Activated CD4-positive, alpha-beta memory T cell treated with anti-CD3 and anti-CD28 coated beads, Interleukin-2, amount 10 ng/mL, durations not matched to agents 7 days and 5 days (primary cell): ENCODE data around the gene MAP3K21. TPM values are rescaled to one million over a fixed set of nuclear protein-coding genes. Genes with fewer than 3 reads are reported as not detected.

ENCODE experiments used
- CTCF ChIA-PET: fragments of 350-600 bp; sonication (Branson Sonifier 250); formaldehyde crosslinking; loops from one replicate; lab custom pipeline; 2021; ENCODE audit warnings: antibody characterized with exemption, inconsistent platforms; lab: Charles Lee
- POLR2A ChIA-PET: fragments of 350-600 bp; sonication (Branson Sonifier 250); formaldehyde crosslinking; loops from one replicate; lab custom pipeline; 2021; ENCODE audit warnings: antibody characterized with exemption; lab: Charles Lee
- DNase-seq: peaks from one replicate; pipeline ENCODE4 v3.0.0-alpha.2; 2020
- H3K27ac Mint-ChIP-seq: one replicate; pipeline ENCODE4 v1.8.0; 2021; ENCODE audit warnings: mild to moderate bottlenecking, mixed read lengths
- H3K27me3 Mint-ChIP-seq: one replicate; pipeline ENCODE4 v1.8.0; 2021; ENCODE audit warnings: mixed read lengths
- H3K36me3 Mint-ChIP-seq: one replicate; pipeline ENCODE4 v1.8.0; 2021; ENCODE audit warnings: low read depth, mixed read lengths
- H3K4me1 Mint-ChIP-seq: one replicate; pipeline ENCODE4 v1.8.0; 2021; ENCODE audit warnings: mixed read lengths
- H3K4me3 Mint-ChIP-seq: one replicate; pipeline ENCODE4 v1.8.0; 2021; ENCODE audit warnings: mild to moderate bottlenecking, mixed read lengths
- H3K9me3 Mint-ChIP-seq: one replicate; pipeline ENCODE4 v1.8.0; 2021; ENCODE audit warnings: mixed read lengths
- total RNA-seq, 2 experiments: library from RNA; stranded (reverse); gene quantifications; one replicate each; pipeline ENCODE4 v1.2.3, GENCODE V29; 2021

Gene MAP3K21
- total RNA-seq, 2 experiments from 2014 or later = 4.4 to 4.6 TPM

- DNase-seq = no peak
- CTCF ChIA-PET = interaction anchor here (1.0 to 1.3 kb wide), 2 partner anchors 11 to 34 kb away, joined by 5 read pairs; no protein-coding TSS in a partner anchor
Measured at GRCh38 chr1:233406339-233406960, 78.9 kb downstream of the MAP3K21 start.

DNA sequence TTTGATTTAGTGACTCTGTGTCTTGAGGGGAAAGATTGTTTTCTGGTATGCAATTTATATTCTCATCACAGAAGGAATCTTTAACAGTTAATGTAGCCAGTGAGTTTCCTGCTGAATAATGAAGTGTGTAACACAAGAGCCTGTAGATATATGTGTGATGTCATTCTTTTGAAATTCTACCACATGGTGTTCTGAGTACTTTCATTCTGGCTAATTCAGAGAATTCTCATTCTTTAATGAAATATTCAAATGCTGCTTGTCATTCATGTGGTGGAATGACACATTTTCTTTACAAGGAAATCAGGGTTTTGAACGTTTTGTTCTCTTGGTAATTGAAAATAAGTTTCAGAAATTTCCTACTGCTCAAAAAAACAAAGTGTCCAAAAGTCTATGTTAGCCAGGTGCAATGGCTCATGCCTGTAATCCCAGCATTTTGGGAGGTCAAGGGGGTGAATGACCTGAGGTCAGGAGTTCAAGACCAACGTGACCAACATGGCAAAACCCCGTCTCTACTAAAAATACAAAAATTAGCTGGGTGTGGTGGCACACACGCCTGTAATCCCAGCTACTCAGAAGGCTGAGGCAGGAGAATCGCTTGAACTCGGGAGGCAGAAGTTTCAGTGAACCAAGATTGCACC is 79.6 kb downstream of the MAP3K21 start:
- Mint-ChIP-seq H3K4me1 (peaks cover 43% of the 10 kb centered on the region), H3K36me3 (peaks cover 28% of the 10 kb centered on the region), H3K27ac (peak overlapping the region; percentile 74), H3K27me3 (peaks cover 9% of the 10 kb centered on the region), H3K4me3 (no peak overlapping the region), H3K9me3 (peaks cover 19% of the 10 kb centered on the region)
- ChIA-PET CTCF (interaction anchor here (1.3 kb wide), 1 partner anchor 34 kb away, joined by 5 read pairs; no protein-coding TSS in a partner anchor), POLR2A (interaction anchor here (1.1 to 1.2 kb wide), 2 partner anchors 51 to 79 kb away, joined by 3 to 4 read pairs; partner anchors contain the start of gene MAP3K21)
- DNase-seq = no peak

More at GRCh38 chr1:233406339-233406960, 78.9 kb downstream of the MAP3K21 start:
- peaks cover 45% of the 10 kb centered on the region for H3K4me1 Mint-ChIP-seq
- peaks cover 19% of the 10 kb centered on the region for H3K9me3 Mint-ChIP-seq
- H3K27me3 Mint-ChIP-seq = peaks cover 9% of the 10 kb centered on the region
- H3K36me3 Mint-ChIP-seq = peaks cover 28% of the 10 kb centered on the region
- no peak overlapping the region for H3K4me3 Mint-ChIP-seq
- POLR2A ChIA-PET = interaction anchor here (1.1 to 1.2 kb wide), 2 partner anchors 50 to 78 kb away, joined by 3 to 4 read pairs; partner anchors contain the start of gene MAP3K21
- peak overlapping the region; percentile 74 for H3K27ac Mint-ChIP-seq

DNA sequence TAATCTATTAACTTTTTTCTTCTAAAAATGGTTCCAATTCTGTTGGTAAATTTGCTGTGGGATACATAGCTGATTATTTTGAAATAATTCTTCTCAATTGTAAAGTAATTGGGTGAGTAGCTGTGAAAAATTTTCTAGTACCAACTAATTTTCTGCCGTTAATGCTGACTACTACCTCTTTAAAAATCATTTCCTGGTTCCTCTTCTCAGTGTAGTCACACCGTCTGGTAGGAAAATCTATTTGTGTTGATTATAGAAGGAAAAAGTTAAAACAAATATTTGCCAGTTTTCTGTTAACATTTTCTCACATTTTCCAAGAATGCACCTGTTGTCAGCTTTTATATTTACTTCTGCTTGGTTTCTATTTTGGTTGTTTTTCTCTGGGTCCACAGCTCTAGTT is 82.0 kb downstream of the MAP3K21 start:
- no peak for DNase-seq
- H3K4me1 Mint-ChIP-seq = peaks cover 43% of the 10 kb centered on the region
- ChIA-PET CTCF (no interaction called here), POLR2A (no interaction called here)
- H3K9me3 Mint-ChIP-seq = peaks cover 16% of the 10 kb centered on the region
- no peak overlapping the region for H3K4me3 Mint-ChIP-seq
- H3K36me3 Mint-ChIP-seq = peaks cover 20% of the 10 kb centered on the region
- H3K27me3 Mint-ChIP-seq = peaks cover 3% of the 10 kb centered on the region
- H3K27ac Mint-ChIP-seq = no peak overlapping the region

GRCh38 chr1:233410906-233411305 is 83.4 kb downstream of the MAP3K21 start:
- peaks cover 39% of the 10 kb centered on the region for H3K4me1 Mint-ChIP-seq
- peaks cover 3% of the 10 kb centered on the region for H3K27me3 Mint-ChIP-seq
- no peak overlapping the region for H3K27ac Mint-ChIP-seq
- no peak for DNase-seq
- ChIA-PET POLR2A (no interaction called here), CTCF (no interaction called here)
- H3K4me3 Mint-ChIP-seq = no peak overlapping the region
- H3K36me3 Mint-ChIP-seq = peaks cover 20% of the 10 kb centered on the region
- H3K9me3 Mint-ChIP-seq = peaks cover 16% of the 10 kb centered on the region

GRCh38 chr1:233412812-233413211 is 85.3 kb downstream of the MAP3K21 start:
- ChIA-PET POLR2A (no interaction called here), CTCF (interaction anchor here (2.2 kb wide), 1 partner anchor 27 kb away, joined by 5 read pairs; no protein-coding TSS in a partner anchor)
- Mint-ChIP-seq H3K27me3 (peaks cover 3% of the 10 kb centered on the region), H3K4me1 (peaks cover 20% of the 10 kb centered on the region), H3K4me3 (no peak overlapping the region), H3K9me3 (peaks cover 13% of the 10 kb centered on the region), H3K27ac (no peak overlapping the region), H3K36me3 (peaks cover 17% of the 10 kb centered on the region)
- DNase-seq = no peak

- Mint-ChIP-seq H3K4me1 (peaks cover 4% of the 10 kb centered on the region), H3K27ac (no peak overlapping the region), H3K9me3 (no peaks in the 10 kb centered on the region), H3K4me3 (no peak overlapping the region), H3K27me3 (peaks cover 35% of the 10 kb centered on the region), H3K36me3 (no peaks in the 10 kb centered on the region)
- POLR2A ChIA-PET = interaction anchor here (0.6 kb wide), 1 partner anchor 472 kb away, joined by 3 read pairs; no protein-coding TSS in a partner anchor
- DNase-seq = no peak
- CTCF ChIA-PET = interaction anchor here (0.7 kb wide), 1 partner anchor 689 kb away, joined by 3 read pairs; no protein-coding TSS in a partner anchor
Measured at GRCh38 chr1:233421293-233421692, 93.8 kb downstream of the MAP3K21 start.

DNA sequence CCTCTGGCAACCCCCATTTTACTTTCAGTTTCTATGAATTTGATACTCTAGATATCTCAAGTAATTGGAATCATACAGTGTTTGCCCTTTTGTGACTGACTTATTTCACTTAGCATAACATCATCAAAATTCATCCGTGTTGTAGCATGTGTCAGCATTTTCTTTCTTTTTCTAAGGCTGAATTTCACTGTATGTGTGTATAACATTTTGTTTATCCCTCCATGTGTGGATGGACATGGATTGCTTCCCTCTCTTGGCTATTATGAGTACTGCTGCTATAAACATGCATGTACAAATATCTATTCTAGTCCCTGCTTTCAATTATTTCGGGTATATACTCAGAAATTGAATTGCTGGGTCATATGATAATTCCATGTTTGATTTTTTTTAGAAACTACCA is 97.3 kb downstream of the MAP3K21 start:
- no peaks in the 10 kb centered on the region for H3K9me3 Mint-ChIP-seq
- H3K27me3 Mint-ChIP-seq = peaks cover 46% of the 10 kb centered on the region
- ChIA-PET CTCF (interaction anchor here (1.5 kb wide), 1 partner anchor 34 kb away, joined by 3 read pairs; no protein-coding TSS in a partner anchor), POLR2A (no interaction called here)
- H3K4me3 Mint-ChIP-seq = no peak overlapping the region
- DNase-seq = no peak
- H3K27ac Mint-ChIP-seq = no peak overlapping the region
- H3K36me3 Mint-ChIP-seq = no peaks in the 10 kb centered on the region
- H3K4me1 Mint-ChIP-seq = peaks cover 4% of the 10 kb centered on the region

- POLR2A ChIA-PET = no interaction called here
- no peaks in the 10 kb centered on the region for H3K36me3 Mint-ChIP-seq
- CTCF ChIA-PET = interaction anchor here (1.0 kb wide), 1 partner anchor 13 kb away, joined by 6 read pairs; no protein-coding TSS in a partner anchor
- H3K9me3 Mint-ChIP-seq = no peaks in the 10 kb centered on the region
- H3K27me3 Mint-ChIP-seq = peaks cover 48% of the 10 kb centered on the region
- peaks cover 4% of the 10 kb centered on the region for H3K4me1 Mint-ChIP-seq
- H3K4me3 Mint-ChIP-seq = no peak overlapping the region
- DNase-seq = no peak
- H3K27ac Mint-ChIP-seq = no peak overlapping the region
Measured at GRCh38 chr1:233427907-233428306, 100.4 kb downstream of the MAP3K21 start.

- H3K27ac Mint-ChIP-seq = no peak overlapping the region
- DNase-seq = no peak
- peaks cover 39% of the 10 kb centered on the region for H3K27me3 Mint-ChIP-seq
- H3K36me3 Mint-ChIP-seq = no peaks in the 10 kb centered on the region
- POLR2A ChIA-PET = no interaction called here
- CTCF ChIA-PET = interaction anchor here (2.1 kb wide), 1 partner anchor 8 kb away, joined by 7 read pairs; no protein-coding TSS in a partner anchor
- H3K9me3 Mint-ChIP-seq = no peaks in the 10 kb centered on the region
- H3K4me3 Mint-ChIP-seq = no peak overlapping the region
- H3K4me1 Mint-ChIP-seq = no peaks in the 10 kb centered on the region
Measured at GRCh38 chr1:233431753-233432403, 104.4 kb downstream of the MAP3K21 start.

GRCh38 chr1:233432916-233433315 is 105.4 kb downstream of the MAP3K21 start:
- no peak overlapping the region for H3K27ac Mint-ChIP-seq
- H3K4me1 Mint-ChIP-seq = no peaks in the 10 kb centered on the region

DNA sequence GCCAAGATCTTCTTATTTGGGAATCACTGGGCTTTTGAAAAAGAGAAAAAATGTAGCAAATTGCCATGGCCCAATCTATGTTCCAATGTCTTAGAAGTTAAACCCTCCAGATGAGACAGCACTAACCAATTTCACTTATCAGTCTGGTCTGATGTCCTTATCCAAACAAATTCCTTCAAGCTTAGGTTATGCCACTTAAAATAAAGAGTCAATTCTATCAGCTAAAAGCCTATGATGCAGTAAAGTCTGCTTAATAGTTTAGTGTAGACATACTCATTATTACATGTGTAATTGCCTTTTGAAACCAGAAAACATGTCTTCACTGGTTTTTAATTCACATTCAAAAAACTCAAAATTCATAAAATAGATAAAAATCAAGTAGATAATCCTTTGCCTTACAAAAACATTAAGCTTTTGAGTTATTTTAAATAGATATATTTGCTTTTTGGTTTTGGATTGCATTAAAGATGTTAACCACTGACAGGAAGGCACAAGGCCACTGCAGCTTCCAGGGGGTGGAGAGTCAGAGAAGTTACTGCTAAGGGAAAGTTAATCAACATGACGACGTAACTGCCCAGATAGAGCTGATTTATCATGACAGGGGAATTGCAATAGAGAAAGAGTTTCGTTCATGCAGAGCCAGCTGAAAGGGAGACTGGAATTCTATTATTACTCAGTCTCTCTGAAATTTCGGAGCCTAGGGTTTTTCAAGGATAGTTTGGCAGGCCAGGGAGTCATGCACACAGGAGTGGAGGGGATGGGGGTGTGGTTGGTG is 106.1 kb downstream of the MAP3K21 start:
- ChIA-PET POLR2A (no interaction called here), CTCF (interaction anchor here (0.7 kb wide), 1 partner anchor 67 kb away, joined by 3 read pairs; no protein-coding TSS in a partner anchor)
- Mint-ChIP-seq H3K36me3 (no peaks in the 10 kb centered on the region), H3K27me3 (peaks cover 39% of the 10 kb centered on the region), H3K4me1 (no peaks in the 10 kb centered on the region), H3K9me3 (no peaks in the 10 kb centered on the region), H3K4me3 (no peak overlapping the region), H3K27ac (no peak overlapping the region)
- DNase-seq = no peak

More at GRCh38 chr1:233432916-233433315, 105.4 kb downstream of the MAP3K21 start:
- Mint-ChIP-seq H3K36me3 (no peaks in the 10 kb centered on the region), H3K27me3 (peaks cover 38% of the 10 kb centered on the region), H3K4me3 (no peak overlapping the region), H3K9me3 (no peaks in the 10 kb centered on the region)
- POLR2A ChIA-PET = no interaction called here
- DNase-seq = no peak
- CTCF ChIA-PET = no interaction called here
